Liver (tissue), 3 donors: ENCODE data around the gene AFDN.

Experiments
- ATF3 ChIP-seq: IDR thresholded peaks from 2 replicates; pipeline ENCODE4 v1.6.1; 2016; ENCODE audit warnings: antibody characterized with exemption
- CTCF ChIP-seq: fragments of 150-350 bp; IDR thresholded peaks from 2 replicates; pipeline ENCODE4 v1.5.1; 2017; ENCODE audit warnings: improper control_type of control experiment, low read depth, low read length; ENCODE audit not compliant: missing input control
- GABPA ChIP-seq, 2 donors: IDR thresholded peaks in 1 of 2; conservative IDR thresholded peaks in 1 of 2; 2 replicates each; pipeline ENCODE4 v1.6.1; 2016; ENCODE audit warnings: antibody characterized with exemption in 2 of 2, mild to moderate bottlenecking in 1 of 2, moderate library complexity in 1 of 2
- JUND ChIP-seq, 2 donors: IDR thresholded peaks; 2 replicates each; pipeline ENCODE4 v1.6.1; 2016; ENCODE audit warnings: antibody characterized with exemption in 2 of 2
- RXRA ChIP-seq, 2 donors: IDR thresholded peaks; 2 replicates each; pipeline ENCODE4 v1.6.1; 2017 to 2018; ENCODE audit warnings: antibody characterized with exemption in 2 of 2, mild to moderate bottlenecking in 1 of 2
- SP1 ChIP-seq: IDR thresholded peaks from 2 replicates; pipeline ENCODE4 v1.6.1; 2018; ENCODE audit warnings: antibody characterized with exemption, mild to moderate bottlenecking
- YY1 ChIP-seq: IDR thresholded peaks from 2 replicates; pipeline ENCODE4 v1.6.1; 2016; ENCODE audit warnings: antibody characterized with exemption, mild to moderate bottlenecking
- TF ChIP-seq, protein P1 (sequence below): IDR thresholded peaks from 2 replicates; pipeline ENCODE4 v1.6.1; 2016; ENCODE audit warnings: antibody characterized with exemption
- donor health status: healthy.
- donor health status: healthy.

DNA sequence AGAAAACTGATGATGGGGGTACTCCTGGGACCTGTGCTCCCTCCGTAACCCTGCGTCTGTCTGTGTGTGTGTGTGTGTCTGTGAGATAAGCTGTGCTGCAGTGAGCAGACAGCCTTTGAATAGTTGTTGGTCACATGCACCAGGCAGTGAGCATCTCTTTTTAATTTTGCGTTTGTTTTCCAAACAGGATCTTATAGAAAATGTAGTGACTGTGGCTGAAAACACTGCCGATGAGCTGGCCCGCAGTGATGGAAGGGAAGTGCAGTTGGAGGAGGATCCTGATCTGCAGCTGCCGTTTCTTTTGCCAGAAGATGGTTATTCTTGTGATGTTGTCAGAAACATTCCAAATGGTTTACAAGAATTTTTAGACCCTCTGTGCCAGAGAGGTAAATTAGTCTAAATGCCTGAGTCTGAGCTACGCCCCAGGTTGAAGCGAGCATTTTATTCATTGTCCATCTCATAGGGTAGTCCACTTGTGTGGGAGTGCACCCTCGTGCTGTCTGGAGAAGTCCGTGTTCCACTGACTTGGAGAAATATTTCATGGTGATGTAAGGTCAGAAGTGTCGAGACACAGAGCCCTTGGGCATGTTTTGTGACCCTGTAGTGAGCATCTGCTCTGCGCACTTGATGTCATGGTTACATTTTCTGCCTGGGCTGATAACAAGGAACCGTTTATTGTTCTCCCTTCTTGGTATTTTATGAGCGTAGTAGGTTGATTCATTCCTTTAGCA, 92.0 kb downstream of the AFDN start:
- TF ChIP-seq RXRA (IDR thresholded peaks at IDR 0.05) (no peak), CTCF (no peak), ATF3 (no peak), GABPA (IDR thresholded peaks at IDR 0.05 in 1 of 2, conservative IDR thresholded peaks at IDR 0.05 in 1 of 2) (no peak), JUND (IDR thresholded peaks at IDR 0.05) (no peak), YY1 (no peak), SP1 (no peak)
- TF ChIP-seq, protein P1, sequence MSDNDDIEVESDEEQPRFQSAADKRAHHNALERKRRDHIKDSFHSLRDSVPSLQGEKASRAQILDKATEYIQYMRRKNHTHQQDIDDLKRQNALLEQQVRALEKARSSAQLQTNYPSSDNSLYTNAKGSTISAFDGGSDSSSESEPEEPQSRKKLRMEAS: no peak
